Breast epithelium (tissue), 3 donors: ENCODE data around the gene ARNT2.

Experiments used
- CTCF ChIP-seq, 3 donors: fragments of 450-650 bp; IDR thresholded peaks; one replicate each; pipeline ENCODE4 v1.5.1; 2016 to 2017; ENCODE audit warnings: antibody characterized with exemption in 3 of 3, mild to moderate bottlenecking in 3 of 3, moderate library complexity in 3 of 3
- POLR2A ChIP-seq: fragments of 450-650 bp; IDR thresholded peaks from one replicate; pipeline ENCODE4 v1.6.1; 2016; ENCODE audit warnings: antibody characterized with exemption, mild to moderate bottlenecking, moderate library complexity
- POLR2AphosphoS5 ChIP-seq, 3 donors: sonication (generic); formaldehyde crosslinking; IDR thresholded peaks; one replicate each; pipeline ENCODE4 v1.6.1; 2017; ENCODE audit warnings: antibody characterized with exemption in 3 of 3

DNA sequence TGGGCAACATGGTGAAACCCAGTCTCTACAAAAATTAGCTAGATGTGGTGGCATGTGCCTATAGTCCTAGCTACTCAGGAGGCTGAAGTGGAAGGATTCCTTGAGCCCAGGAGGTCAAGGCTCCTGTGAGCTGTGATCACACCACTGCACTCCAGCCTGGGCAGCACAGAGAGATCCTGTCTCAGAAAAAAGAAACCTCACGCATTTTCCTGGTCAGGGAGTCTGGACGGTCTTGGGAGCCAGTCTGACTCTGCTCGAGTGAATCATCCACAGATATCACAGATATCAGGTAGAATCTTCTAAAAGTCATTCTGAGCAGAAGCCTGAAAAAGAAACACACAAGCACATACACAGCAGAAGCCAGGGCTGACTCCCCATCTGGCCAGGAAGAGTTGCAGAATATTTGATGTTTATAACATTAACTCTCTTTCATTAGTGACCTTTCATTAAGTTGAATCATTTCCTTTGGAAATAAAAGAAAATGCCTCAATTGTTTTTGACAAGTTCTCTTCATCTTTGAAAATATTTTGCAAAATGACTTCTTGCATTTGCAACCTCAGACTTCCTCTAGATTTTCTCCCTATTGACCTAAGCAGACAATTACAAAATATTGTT lies 234.5 kb downstream of the ARNT2 start:
- TF ChIP-seq POLR2AphosphoS5 (IDR thresholded peaks at IDR 0.05) (no peak), CTCF (IDR thresholded peaks at IDR 0.05) (no peak), POLR2A (no peak)
